ENCODE measurements around the gene NOC2L.

- no peak for TF ChIP-seq CTCF (IDR thresholded peaks at IDR 0.05)
- no peak for TF ChIP-seq POLR2A (IDR thresholded peaks at IDR 0.05)
- no peak for TF ChIP-seq EP300 (IDR thresholded peaks at IDR 0.05)
Observed at GRCh38 chr1:923131-923990, 35.7 kb downstream of the NOC2L start, which contains the start of gene SAMD11.

Data from ovary (tissue), 3 donors.